Colonic mucosa (tissue), 4 donors: Measurements from ENCODE around the gene SH3BP4. TPM values are rescaled to one million over a fixed set of nuclear protein-coding genes. Genes with fewer than 3 reads are reported as not detected.

Source experiments
- DNase-seq: peaks from one replicate; pipeline ENCODE4 v3.0.0-alpha.2; 2020
- H3K27ac ChIP-seq: fragments of 200-600 bp; one replicate; pipeline ENCODE4 v1.8.0; 2021
- H3K27me3 ChIP-seq: fragments of 200-600 bp; one replicate; pipeline ENCODE4 v1.8.0; 2021
- H3K36me3 ChIP-seq: fragments of 200-600 bp; one replicate; pipeline ENCODE4 v1.8.0; 2021
- H3K4me1 ChIP-seq: fragments of 200-600 bp; one replicate; pipeline ENCODE4 v1.8.0; 2021; ENCODE audit warnings: mild to moderate bottlenecking
- H3K4me3 ChIP-seq: fragments of 200-600 bp; one replicate; pipeline ENCODE4 v1.8.0; 2021
- H3K9ac ChIP-seq, 2 donors: one replicate each; pipeline ENCODE4 v1.7.0; 2013; ENCODE audit warnings: control low read depth in 2 of 2, low read depth in 2 of 2, low read length in 2 of 2
- H3K9me3 ChIP-seq: fragments of 200-600 bp; one replicate; pipeline ENCODE4 v1.8.0; 2021
- intact Hi-C: fragments of 100-400 bp; cut with DNase I; formaldehyde crosslinking; loops from one replicate; pipeline ENCODE4 v1.14.1; 2022
- total RNA-seq, 2 donors: library from RNA; stranded (reverse); fragmentation: NEBNext Ultra II Directional in 1 of 2; extraction: Animal tissue kit (Norgen Biotek cat#: 25700) in 1 of 2; gene quantifications; one replicate each; pipeline ENCODE4 v1.2.1, GENCODE V29; 2021
- TF ChIP-seq, protein P1 (sequence below): fragments of 200-600 bp; IDR thresholded peaks from one replicate; pipeline ENCODE4 v1.8.0; 2022; ENCODE audit warnings: antibody characterized with exemption, mild to moderate bottlenecking
- donor health status: healthy.
- donor health status: DM: no; HTN: no; CAD: no.
- donor health status: DM: no; HTN: no; CAD: no.

SH3BP4 gene
- total RNA-seq, 2 donors from 2014 or later: 29.1 to 44.4 TPM

GRCh38 chr2:234919711-234920110, 32.1 kb upstream of the SH3BP4 start:
- TF ChIP-seq, protein P1, sequence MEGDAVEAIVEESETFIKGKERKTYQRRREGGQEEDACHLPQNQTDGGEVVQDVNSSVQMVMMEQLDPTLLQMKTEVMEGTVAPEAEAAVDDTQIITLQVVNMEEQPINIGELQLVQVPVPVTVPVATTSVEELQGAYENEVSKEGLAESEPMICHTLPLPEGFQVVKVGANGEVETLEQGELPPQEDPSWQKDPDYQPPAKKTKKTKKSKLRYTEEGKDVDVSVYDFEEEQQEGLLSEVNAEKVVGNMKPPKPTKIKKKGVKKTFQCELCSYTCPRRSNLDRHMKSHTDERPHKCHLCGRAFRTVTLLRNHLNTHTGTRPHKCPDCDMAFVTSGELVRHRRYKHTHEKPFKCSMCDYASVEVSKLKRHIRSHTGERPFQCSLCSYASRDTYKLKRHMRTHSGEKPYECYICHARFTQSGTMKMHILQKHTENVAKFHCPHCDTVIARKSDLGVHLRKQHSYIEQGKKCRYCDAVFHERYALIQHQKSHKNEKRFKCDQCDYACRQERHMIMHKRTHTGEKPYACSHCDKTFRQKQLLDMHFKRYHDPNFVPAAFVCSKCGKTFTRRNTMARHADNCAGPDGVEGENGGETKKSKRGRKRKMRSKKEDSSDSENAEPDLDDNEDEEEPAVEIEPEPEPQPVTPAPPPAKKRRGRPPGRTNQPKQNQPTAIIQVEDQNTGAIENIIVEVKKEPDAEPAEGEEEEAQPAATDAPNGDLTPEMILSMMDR: no peak
- intact Hi-C loops: no loop called here
- Histone ChIP-seq H3K27me3 (no peaks in the 10 kb centered on the region), H3K9me3 (no peaks in the 10 kb centered on the region), H3K36me3 (no peaks in the 10 kb centered on the region), H3K4me3 (no peak overlapping the region), H3K4me1 (no peaks in the 10 kb centered on the region), H3K27ac (no peak overlapping the region), H3K9ac (no peak overlapping the region)
- no peak for DNase-seq

DNA sequence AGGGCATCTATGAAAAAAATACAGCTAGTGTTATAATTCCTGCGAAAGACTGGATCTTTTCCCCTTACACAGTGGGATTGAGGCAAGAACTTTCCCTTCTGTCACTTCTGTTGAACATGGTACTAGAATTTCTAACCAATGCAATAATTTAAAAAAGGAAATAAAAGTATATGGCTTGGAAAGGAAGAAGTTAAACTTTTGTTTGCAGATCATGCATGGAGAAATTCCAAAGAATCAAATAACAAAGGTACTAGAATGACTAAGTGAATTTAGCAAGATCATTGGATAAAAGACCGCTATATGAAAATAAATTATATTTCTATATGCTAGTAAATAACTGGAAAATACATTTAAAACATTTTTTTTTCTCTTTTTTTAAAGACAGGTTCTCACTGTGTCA, 31.0 kb upstream of the SH3BP4 start:
- H3K4me3 ChIP-seq: no peak overlapping the region
- no peaks in the 10 kb centered on the region for H3K36me3 ChIP-seq
- H3K27ac ChIP-seq: no peak overlapping the region
- intact Hi-C loops: no loop called here
- H3K9me3 ChIP-seq: no peaks in the 10 kb centered on the region
- no peak overlapping the region for H3K9ac ChIP-seq
- no peaks in the 10 kb centered on the region for H3K27me3 ChIP-seq
- TF ChIP-seq, protein P1: no peak
- no peaks in the 10 kb centered on the region for H3K4me1 ChIP-seq
- DNase-seq: no peak

GRCh38 chr2:234929002-234929401, 22.8 kb upstream of the SH3BP4 start:
- H3K27me3 ChIP-seq: no peaks in the 10 kb centered on the region
- no peak for DNase-seq
- no peaks in the 10 kb centered on the region for H3K4me1 ChIP-seq
- intact Hi-C loops: no loop called here
- H3K4me3 ChIP-seq: no peak overlapping the region
- no peaks in the 10 kb centered on the region for H3K9me3 ChIP-seq
- H3K9ac ChIP-seq: no peak overlapping the region
- H3K27ac ChIP-seq: no peak overlapping the region
- TF ChIP-seq, protein P1: no peak
- no peaks in the 10 kb centered on the region for H3K36me3 ChIP-seq

DNA sequence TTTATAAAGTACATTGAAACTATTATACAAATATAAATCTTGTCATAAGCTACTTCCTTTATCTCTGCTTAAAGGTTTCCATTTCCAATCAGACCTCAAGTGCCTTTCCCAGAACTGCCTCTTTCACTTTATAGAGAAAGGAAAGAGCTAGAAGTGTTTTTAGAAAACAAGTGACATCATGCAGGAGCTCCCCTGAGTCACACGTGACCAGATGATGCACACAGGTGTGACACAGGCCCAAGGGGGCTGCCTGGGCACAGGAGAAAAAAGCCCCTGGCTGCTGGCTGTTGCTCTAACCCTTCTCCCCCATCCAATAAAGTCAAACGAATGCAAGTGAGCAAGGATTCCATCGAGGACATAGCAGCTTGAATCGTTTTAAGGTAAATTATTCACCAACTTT, 21.4 kb upstream of the SH3BP4 start:
- intact Hi-C loops: no loop called here
- H3K36me3 ChIP-seq: no peaks in the 10 kb centered on the region
- H3K27me3 ChIP-seq: no peaks in the 10 kb centered on the region
- H3K9ac ChIP-seq: no peak overlapping the region
- H3K27ac ChIP-seq: no peak overlapping the region
- TF ChIP-seq, protein P1: no peak
- no peak for DNase-seq
- no peak overlapping the region for H3K4me3 ChIP-seq
- H3K9me3 ChIP-seq: no peaks in the 10 kb centered on the region
- no peaks in the 10 kb centered on the region for H3K4me1 ChIP-seq

- Histone ChIP-seq H3K36me3 (no peaks in the 10 kb centered on the region), H3K27ac (no peak overlapping the region), H3K4me3 (no peak overlapping the region), H3K27me3 (no peaks in the 10 kb centered on the region), H3K9ac (no peak overlapping the region), H3K9me3 (no peaks in the 10 kb centered on the region), H3K4me1 (no peaks in the 10 kb centered on the region)
- intact Hi-C loops: no loop called here
- no peak for DNase-seq
- TF ChIP-seq, protein P1: no peak
Observed at GRCh38 chr2:234931371-234931770, 20.4 kb upstream of the SH3BP4 start.
